K562 (cell line): ENCODE measurements around the gene PTTG1IP. TPM values are rescaled to one million over a fixed set of nuclear protein-coding genes. Genes with fewer than 3 reads are reported as not detected.
A peak's percentile ranks its signal among the peaks of the same experiment; 100 is the strongest.

Source experiments
- BCL6 ChIP-seq: fragments of 250-450 bp; sonication (Bioruptor Pico); IDR thresholded peaks from 2 replicates; pipeline ENCODE4 v1.4.0; 2020
- CCNT2 ChIP-seq: IDR thresholded peaks from 2 replicates; pipeline ENCODE4 v1.6.1; 2011; ENCODE audit warnings: borderline replicate concordance, low read depth, mild to moderate bottlenecking, moderate library complexity, mixed read lengths, low read length; ENCODE audit not compliant: insufficient read length; ENCODE audit errors: extremely low read depth
- CHAMP1 ChIP-seq: fragments of 450-650 bp; IDR thresholded peaks from 2 replicates; pipeline ENCODE4 v1.6.1; 2016; ENCODE audit warnings: mild to moderate bottlenecking
- E4F1 ChIP-seq: fragments of 250-450 bp; sonication (Bioruptor Pico); IDR thresholded peaks from 2 replicates; pipeline ENCODE4 v1.5.0; 2021; ENCODE audit warnings: mild to moderate bottlenecking, borderline replicate concordance
- FOXP4 ChIP-seq: sonication (generic); formaldehyde crosslinking; IDR thresholded peaks from 2 replicates; pipeline ENCODE4 v1.8.0; 2022; ENCODE audit warnings: mild to moderate bottlenecking, missing genetic modification reagents, borderline replicate concordance
- HNRNPL ChIP-seq: fragments of 200-400 bp; formaldehyde crosslinking; IDR thresholded peaks from 2 replicates; pipeline ENCODE4 v1.6.1; 2017; ENCODE audit warnings: low read depth, mild to moderate bottlenecking, low read length
- HSF4 ChIP-seq: fragments of 250-450 bp; sonication (Bioruptor Pico); IDR thresholded peaks from 2 replicates; pipeline ENCODE4 v2.1.2; 2022; ENCODE audit warnings: mild to moderate bottlenecking, moderate library complexity, borderline replicate concordance
- RHOXF2B ChIP-seq: fragments of 250-450 bp; sonication (Bioruptor Pico); conservative IDR thresholded peaks from 2 replicates; pipeline ENCODE4 v1.5.1; 2021
- RNF2 ChIP-seq: sonication (generic); IDR thresholded peaks from 2 replicates; pipeline ENCODE4 v1.6.1; 2016
- SIX5 ChIP-seq, 2 experiments: IDR thresholded peaks; 2 replicates each; pipeline ENCODE4 v1.6.1; 2011; ENCODE audit warnings: low read length in 2 of 2, borderline replicate concordance in 1 of 2, low read depth in 1 of 2, mild to moderate bottlenecking in 1 of 2, moderate library complexity in 1 of 2; ENCODE audit not compliant: insufficient read depth in 1 of 2
- SREBF1 ChIP-seq: fragments of 150-350 bp; IDR thresholded peaks from 2 replicates; pipeline ENCODE4 v1.6.1; 2014; ENCODE audit warnings: antibody characterized with exemption, low read depth, low read length, borderline replicate concordance
- SUPT5H ChIP-seq: fragments of 450-650 bp; IDR thresholded peaks from 2 replicates; pipeline ENCODE4 v1.6.1; 2016
- TAF1 ChIP-seq: IDR thresholded peaks from 2 replicates; pipeline ENCODE4 v1.6.1; 2011; ENCODE audit warnings: mild to moderate bottlenecking, low read length, moderate library complexity; ENCODE audit not compliant: insufficient read depth, control insufficient read depth, severe bottlenecking; ENCODE audit errors: extremely low read depth
- TCF15 ChIP-seq: fragments of 250-450 bp; sonication (Bioruptor Pico); IDR thresholded peaks from 2 replicates; pipeline ENCODE4 v1.8.0; 2022; ENCODE audit warnings: moderate library complexity, mild to moderate bottlenecking, inconsistent platforms
- TCFL5 ChIP-seq: fragments of 250-450 bp; sonication (Bioruptor Pico); conservative IDR thresholded peaks from 2 replicates; pipeline ENCODE4 v1.6.1; 2021; ENCODE audit warnings: mild to moderate bottlenecking, moderate library complexity, matching md5 sums
- ZNF511 ChIP-seq: sonication (generic); formaldehyde crosslinking; IDR thresholded peaks from 2 replicates; pipeline ENCODE4 v1.8.0; 2022; ENCODE audit warnings: mild to moderate bottlenecking, missing genetic modification reagents
- ZNF76 ChIP-seq: fragments of 250-450 bp; sonication (Bioruptor Pico); IDR thresholded peaks from 2 replicates; pipeline ENCODE4 v1.4.0; 2020; ENCODE audit warnings: mild to moderate bottlenecking, moderate library complexity, borderline replicate concordance
- ZNF79 ChIP-seq: fragments of 250-450 bp; sonication (Bioruptor Pico); IDR thresholded peaks from 2 replicates; pipeline ENCODE4 v1.4.0; 2020; ENCODE audit warnings: low read depth, mild to moderate bottlenecking, moderate library complexity
- polyA plus RNA-seq, 8 experiments: library from polyadenylated mRNA; depleted of rRNA in 4 of 8; stranded (reverse) in 5 of 8; unstranded in 3 of 8; fragments of >200 nt; fragmentation: Nextera tagmentation in 2 of 8; fragmentation: Illumina TruSeq in 1 of 8; extraction: Ambion mirVana in 2 of 8; extraction: Trizol in 1 of 8; gene quantifications; 2 replicates each; pipeline versions ENCODE4 v1.2.1 to v1.2.3, GENCODE V29; 2011 to 2014; ENCODE audit warnings: inconsistent platforms in 1 of 8, missing spikeins in 1 of 8
- total RNA-seq, 7 experiments: library from RNA; depleted of rRNA in 6 of 7; stranded (reverse); fragments of >200 nt in 6 of 7; fragmentation: Illumina TruSeq in 2 of 7; extraction: Trizol in 2 of 7; gene quantifications; 2 replicates each; pipeline versions ENCODE4 v1.2.1 to v1.2.3, GENCODE V29; 2011 to 2021; ENCODE audit warnings: low replicate concordance in 1 of 7

PTTG1IP gene
- total and polyA plus RNA-seq, 9 of the 15 experiments (the other 6 are each of a cell fraction or from before 2014, with no cell fraction given) = 5.0 to 99.3 (median 82.4) TPM

- TF ChIP-seq TCF15 (no peak), ZNF79 (0 out of 2 replicates have a peak, but pooled peaks have one; percentile 28), CCNT2 (peak; percentile 89), BCL6 (CRISPR knock-in tag) (no peak), SREBF1 (no peak), FOXP4 (CRISPR knock-in tag) (no peak), ZNF76 (peak; percentile 81; the same call in 1 of the 2 replicates), RNF2 (peak; percentile 36; the same call in 1 of the 2 replicates), CHAMP1 (no peak), HNRNPL (peak; percentile 42; the same call in 1 of the 2 replicates), HSF4 (CRISPR knock-in tag) (no peak), RHOXF2B (CRISPR knock-in tag) (no peak), SUPT5H (peak; percentile 72), ZNF511 (CRISPR knock-in tag) (peak; percentile 94; the same call in 1 of the 2 replicates), TCFL5 (CRISPR knock-in tag) (no peak), SIX5 (IDR thresholded peaks at IDR 0.05; ENCODE audit: borderline replicate concordance in 1 of 2, insufficient read depth in 1 of 2, low read depth in 1 of 2, low read length in 2 of 2) (no peak), E4F1 (CRISPR knock-in tag) (no peak), TAF1 (peak; percentile 73)
Observed at GRCh38 chr21:44873356-44874239, at the start of gene PTTG1IP (continued).
